Measurements from ENCODE around the gene LGALS9. TPM values are rescaled to one million over a fixed set of nuclear protein-coding genes. Genes with fewer than 3 reads are reported as not detected.

Gene LGALS9
- 0.11 TPM in 1 of 2 replicates, not detected in the other for total RNA-seq (2014; rRNA removed)
- polyA plus RNA-seq (2012) = 1.00 TPM

DNA sequence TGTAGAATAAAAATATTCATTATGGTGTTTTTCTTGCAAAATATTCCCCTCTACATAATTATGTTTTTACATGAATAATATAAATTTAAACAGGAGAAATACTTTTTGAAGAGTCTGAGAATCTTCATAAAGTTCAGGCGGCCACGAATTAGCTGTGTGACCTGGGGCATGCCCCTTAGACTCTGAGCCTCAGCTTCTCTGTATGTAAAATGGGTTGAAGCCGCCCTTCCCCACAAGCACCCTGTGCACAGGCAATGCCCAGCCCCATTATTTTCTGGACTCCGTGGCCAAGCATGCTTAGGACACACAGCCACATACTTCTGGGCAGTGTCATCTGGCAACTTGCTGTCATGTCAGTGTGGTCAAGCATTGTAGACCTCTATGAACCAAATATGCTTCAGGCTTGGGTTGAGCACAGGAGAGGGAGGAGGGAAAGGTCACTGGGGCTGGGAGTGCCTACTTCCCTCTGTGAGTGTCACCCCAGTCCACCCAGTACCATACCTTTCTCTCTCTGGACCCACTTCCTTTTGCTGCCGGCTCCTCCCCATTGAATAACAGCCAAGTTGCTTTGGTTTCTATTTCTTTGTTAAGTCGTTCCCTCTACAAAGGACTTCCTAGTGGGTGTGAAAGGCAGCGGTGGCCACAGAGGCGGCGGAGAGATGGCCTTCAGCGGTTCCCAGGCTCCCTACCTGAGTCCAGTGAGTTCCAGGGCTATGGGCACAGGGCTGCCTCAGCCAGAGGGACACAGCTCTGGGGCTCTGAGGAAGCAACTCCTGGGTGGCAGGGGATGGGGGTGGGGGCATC, at the start of gene LGALS9:
TSS of gene LGALS9 (plus strand) at position 582 of the 804 bp plus-strand sequence. CDS start at position 660, 78 bp downstream.
- DNase-seq (ENCODE audit: low read depth) = peak; percentile 9

DNA sequence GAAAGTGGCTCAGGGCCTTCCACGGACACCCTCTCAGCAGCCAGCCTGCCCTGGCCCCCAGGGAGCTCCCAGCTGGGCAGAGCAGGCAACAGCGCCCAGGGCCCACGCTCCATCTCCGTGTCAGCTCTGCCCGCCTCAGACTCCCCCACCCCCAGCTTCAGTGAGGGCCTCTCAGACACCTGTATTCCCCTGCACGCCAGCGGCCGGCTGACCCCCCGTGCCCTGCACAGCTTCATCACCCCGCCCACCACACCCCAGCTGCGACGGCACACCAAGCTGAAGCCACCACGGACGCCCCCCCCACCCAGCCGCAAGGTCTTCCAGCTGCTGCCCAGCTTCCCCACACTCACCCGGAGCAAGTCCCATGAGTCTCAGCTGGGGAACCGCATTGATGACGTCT, 48.3 kb upstream of the LGALS9 start:
- no peak for DNase-seq (ENCODE audit: low read depth)

DNA sequence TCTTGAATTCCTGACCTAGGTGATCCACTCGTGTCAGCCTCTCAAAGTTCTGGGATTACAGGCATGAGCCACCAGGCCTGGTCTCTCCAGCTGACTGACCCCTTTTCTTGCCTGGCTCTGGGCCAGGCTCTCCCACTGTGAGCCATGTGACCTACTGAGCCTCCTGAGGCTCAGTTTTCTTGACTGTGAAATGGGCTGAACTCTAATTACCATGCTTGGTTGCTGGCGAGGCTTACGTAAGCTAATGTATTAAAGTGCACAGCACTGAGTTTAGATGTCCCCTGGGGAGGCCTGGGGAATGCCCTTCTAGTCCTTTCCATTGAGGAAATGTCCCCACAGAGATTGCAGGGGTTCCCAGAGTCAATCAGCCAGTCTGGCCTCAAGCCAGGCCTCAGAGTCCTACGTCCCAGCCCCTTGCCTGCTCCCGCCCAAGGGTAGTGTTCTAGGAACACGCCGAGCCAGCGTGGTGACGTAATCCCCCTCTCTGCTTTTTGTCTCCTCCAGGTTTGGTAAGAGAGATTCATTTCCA, 45.8 kb upstream of the LGALS9 start:
- no peak for DNase-seq (ENCODE audit: low read depth)

DNA sequence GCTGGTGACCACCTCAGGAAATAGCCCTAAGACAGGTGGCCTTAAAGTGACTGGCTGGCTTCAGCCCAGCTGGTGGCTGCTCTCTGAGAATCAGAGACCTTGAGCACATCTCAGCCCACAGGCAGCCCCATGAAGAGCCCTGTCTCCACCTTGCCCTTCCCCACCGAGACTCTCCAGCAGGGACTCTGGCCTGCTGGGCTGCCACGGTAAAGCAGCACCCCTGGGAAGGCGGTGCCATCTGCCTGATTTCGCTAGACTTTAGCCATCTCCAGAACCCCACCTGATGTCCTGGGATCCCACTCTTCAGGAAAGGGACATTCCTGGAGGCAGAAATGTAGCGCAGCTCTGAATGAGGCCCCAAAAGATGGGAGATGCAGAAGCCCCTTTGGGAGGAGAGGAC, 45.2 kb upstream of the LGALS9 start:
- no peak for DNase-seq (ENCODE audit: low read depth)

GRCh38 chr17:27586203-27586721, 44.7 kb upstream of the LGALS9 start:
- peak; percentile 81 for DNase-seq (ENCODE audit: low read depth)

GRCh38 chr17:27588354-27588753, 42.6 kb upstream of the LGALS9 start:
- no peak for DNase-seq (ENCODE audit: low read depth)

DNA sequence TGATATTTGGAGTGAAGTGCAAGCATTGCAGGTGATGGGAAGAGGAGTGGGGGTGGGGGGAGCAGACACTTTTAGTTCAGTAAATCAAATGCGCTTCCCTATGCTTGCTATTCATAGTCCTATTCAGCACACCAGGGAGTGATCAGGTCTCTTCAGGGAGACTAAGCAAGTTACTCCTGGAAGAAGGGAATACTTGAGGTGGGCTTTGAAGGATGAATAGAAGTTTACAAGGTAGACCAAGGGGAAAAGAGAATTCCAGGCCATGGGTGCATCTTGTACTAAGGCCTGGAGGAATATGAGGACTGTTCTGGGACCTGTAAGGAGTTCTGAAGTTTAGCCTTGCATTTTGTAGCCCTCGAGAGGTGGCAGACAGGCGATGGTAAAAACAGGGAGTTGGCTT, 40.1 kb upstream of the LGALS9 start:
- no peak for DNase-seq (ENCODE audit: low read depth)

- no peak for DNase-seq (ENCODE audit: low read depth)
Measured at GRCh38 chr17:27591986-27592385, 39.0 kb upstream of the LGALS9 start.

DNA sequence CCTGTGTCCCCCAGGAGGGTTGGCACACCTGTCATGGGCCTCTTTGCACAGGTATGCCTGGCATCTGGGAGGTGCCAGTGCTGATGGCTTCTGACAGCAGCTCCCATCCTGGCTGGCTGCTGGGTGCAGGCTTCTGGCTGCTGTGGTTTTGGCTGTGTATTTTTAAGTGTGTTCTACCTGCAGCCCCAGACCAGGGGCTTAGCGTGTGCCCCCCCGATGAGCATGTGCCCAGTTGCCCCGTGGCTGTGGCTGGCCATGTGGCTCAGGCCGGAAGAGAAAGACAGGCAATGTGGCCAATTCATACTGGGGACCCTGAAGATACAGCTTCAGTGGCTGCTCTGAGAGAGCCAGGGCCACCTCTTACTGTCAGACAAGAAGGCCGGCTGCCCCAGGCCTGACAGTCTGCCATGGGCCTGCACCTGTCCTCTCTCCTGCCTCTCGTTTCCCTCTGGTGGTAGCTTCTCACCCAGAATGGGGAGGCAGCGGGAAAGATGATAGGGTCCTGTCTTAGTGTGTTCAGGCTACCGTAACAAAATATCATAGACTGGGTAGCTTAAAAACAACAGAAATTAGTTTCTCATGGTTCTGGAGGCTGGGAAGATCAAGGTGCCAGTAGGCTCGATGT, 37.6 kb upstream of the LGALS9 start:
- DNase-seq (ENCODE audit: low read depth) = no peak

GRCh38 chr17:27593857-27594255, 37.1 kb upstream of the LGALS9 start:
- peak; percentile 52 for DNase-seq (ENCODE audit: low read depth)

GRCh38 chr17:27595208-27595607, 35.8 kb upstream of the LGALS9 start:
- no peak for DNase-seq (ENCODE audit: low read depth)

DNA sequence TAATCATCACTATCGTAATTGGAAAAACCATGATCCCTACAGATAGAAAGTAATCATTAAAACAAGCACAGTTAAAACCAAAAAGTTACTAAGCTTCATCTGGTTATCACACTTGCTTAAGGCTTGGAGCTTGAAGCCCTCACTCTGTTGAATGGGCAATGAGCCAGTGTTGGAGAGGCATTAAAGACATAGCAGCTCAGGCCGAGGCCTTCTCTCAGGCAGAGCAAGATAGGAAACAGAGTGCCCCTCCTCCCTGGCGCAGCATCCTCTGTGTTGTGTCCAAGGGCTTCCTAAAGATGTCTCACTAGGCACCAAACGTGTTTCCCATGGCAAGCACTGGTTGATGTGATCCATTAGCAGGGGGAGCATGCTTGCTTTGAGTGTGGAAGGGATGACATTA, 34.9 kb upstream of the LGALS9 start:
- DNase-seq (ENCODE audit: low read depth) = no peak

- no peak for DNase-seq (ENCODE audit: low read depth)
Measured at GRCh38 chr17:27596566-27597187, 34.3 kb upstream of the LGALS9 start.

- DNase-seq (ENCODE audit: low read depth) = no peak
Measured at GRCh38 chr17:27597188-27597580, 33.8 kb upstream of the LGALS9 start.

- no peak for DNase-seq (ENCODE audit: low read depth)
Measured at GRCh38 chr17:27597783-27598320, 33.1 kb upstream of the LGALS9 start.

DNA sequence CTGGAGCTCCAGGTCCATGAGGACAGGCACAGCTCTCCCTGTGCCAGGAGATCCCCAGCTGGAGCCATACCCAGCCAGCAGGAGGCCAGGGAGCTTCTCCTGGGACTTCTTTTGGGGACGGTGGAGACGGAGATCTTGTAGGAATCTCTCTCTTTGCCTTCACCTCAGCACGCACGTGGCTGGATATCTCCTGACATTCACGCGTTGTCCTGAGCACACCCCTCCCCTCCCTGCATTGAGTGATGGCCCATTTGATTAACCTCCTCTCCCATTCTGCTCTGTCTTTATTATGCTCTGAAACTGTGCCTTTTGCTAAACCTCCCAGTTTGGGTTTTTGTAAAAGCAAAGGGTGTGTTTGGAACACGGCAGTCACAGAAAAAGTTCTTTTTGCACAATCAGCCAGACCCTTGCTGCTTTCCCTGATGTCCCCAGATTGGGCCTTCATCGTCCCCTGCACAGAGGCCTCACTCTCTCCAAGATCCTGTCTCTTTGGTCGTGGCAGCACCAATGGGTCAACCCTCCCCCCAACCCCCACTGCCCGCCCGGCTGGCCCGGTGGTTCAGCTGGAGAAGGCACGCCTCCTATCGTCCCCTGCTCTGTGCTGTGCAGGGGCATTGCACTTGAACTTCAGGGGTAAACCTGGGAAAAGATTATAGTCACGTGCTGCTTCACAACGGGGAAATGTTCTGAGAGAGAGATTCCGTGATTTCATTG, 32.5 kb upstream of the LGALS9 start:
- DNase-seq (ENCODE audit: low read depth) = no peak

DNA sequence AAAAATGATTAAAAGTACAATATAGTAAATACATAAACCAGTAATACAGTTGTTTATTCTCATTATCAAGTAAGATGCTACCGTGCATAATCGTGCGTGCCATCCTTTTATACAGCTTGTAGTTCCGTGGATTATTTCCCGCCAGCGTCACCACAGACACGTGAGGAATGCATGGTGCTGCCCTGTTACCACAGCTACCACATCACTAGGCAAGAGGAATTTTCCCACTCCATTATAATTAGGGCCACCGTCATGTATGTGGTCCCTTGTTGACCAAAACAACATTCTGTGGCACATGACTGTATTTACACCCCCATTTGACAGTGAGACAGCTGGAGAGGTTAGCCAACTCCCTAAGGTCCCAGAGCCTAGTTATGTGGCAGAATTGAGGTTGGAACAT, 30.5 kb upstream of the LGALS9 start:
- DNase-seq (ENCODE audit: low read depth) = peak; percentile 90

DNA sequence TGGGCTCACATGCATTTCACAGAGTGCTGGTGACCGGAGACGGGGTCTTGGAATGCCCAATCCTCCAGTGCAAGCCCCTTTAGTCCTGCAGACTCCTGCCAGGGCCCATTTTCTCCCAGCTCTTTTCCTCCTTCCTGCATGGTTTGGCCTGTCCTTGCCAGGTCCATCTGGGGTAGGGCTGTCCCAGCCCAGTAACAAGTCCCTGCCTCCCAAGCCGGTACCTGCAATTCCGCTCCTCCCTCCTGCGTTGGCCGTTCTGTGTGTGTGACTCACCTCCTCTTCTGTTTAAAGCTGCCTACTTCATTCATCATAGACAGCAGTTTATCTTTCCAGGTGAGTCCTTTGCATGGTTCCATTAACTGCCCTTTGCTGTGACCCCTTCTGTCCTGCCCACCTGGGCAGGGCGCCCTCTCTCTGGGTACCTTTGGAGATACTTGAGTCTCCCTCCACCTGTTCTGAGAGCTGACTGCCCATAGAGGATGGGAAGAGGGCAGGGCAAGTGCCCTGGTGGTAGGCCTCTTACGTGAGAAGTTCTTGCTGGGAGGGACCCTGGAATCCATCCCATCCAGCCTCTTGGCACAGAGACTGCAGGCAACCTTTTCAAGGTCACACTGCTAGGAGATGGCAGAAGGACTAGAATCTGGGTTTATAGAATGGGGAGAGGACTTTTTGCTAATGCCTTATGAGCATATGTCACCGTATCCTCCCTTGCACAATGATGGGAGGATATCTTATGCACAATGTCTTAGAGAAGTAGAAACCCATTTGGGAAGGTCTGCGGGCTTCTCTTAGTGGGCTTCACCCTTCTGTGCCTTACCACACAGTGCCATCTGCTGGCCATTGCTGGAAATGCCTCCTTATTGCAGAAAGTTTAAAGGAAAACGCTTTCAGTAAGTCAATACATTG, 29.7 kb upstream of the LGALS9 start:
- peak; percentile 68 for DNase-seq (ENCODE audit: low read depth)

- no peak for DNase-seq (ENCODE audit: low read depth)
Measured at GRCh38 chr17:27601975-27602302, 29.0 kb upstream of the LGALS9 start.

GRCh38 chr17:27602721-27603420, 28.1 kb upstream of the LGALS9 start:
- peak; percentile 53 for DNase-seq (ENCODE audit: low read depth)
